K562 (cell line): ENCODE data around the gene SKIC3. TPM values are rescaled to one million over a fixed set of nuclear protein-coding genes. Genes with fewer than 3 reads are reported as not detected.

Experiments used
- ATAC-seq: fragments of 200-7000 bp; cut with Tn5 transposase; 3 replicates; pipeline ENCODE4 v1.9.1; 2020; ENCODE audit warnings: moderate library complexity
- Bru-seq: library from RNA; stranded (reverse); fragments of 400-500 nt; gene quantifications from one replicate; lab custom pipeline; 2021; lab: Mats Ljungman, UMichigan
- BruChase-seq, 2 experiments: library from RNA; stranded (reverse); fragments of 400-500 nt; gene quantifications; one replicate each; lab custom pipeline; 2021; lab: Mats Ljungman, UMichigan
- BruUV-seq: library from RNA; stranded (reverse); fragments of 400-500 nt; replicated peaks from 2 replicates; lab custom pipeline; 2021; lab: Mats Ljungman, UMichigan
- CTCF ChIA-PET: fragments of 300-600 bp; formaldehyde crosslinking; extraction: SDS; loops from one replicate; lab custom pipeline; 2021; ENCODE audit warnings: low intra/inter-chr PET ratio; lab: Yijun Ruan, JAX
- POLR2A ChIA-PET: fragments of 300-600, 350-650 bp; sonication (Branson Sonifier 250); formaldehyde crosslinking; extraction: SDS; loops from one replicate; lab custom pipeline; 2021; ENCODE audit warnings: antibody characterized with exemption, inconsistent platforms; lab: Yijun Ruan, JAX
- DNase-seq, 4 experiments: peaks; one replicate each; pipeline versions ENCODE4 v3.0.0 to v3.0.0-alpha.2; 2011 to 2018; ENCODE audit warnings: low spot score in 3 of 4, mixed read lengths in 3 of 4; ENCODE audit errors: extremely low read depth in 1 of 4
- FAIRE-seq: peaks from 2 replicates; lab custom pipeline; 2011; peaks lifted over from hg19 to GRCh38; lab: Jason Lieb, UNC
- H2AFZ ChIP-seq: 2 replicates; pipeline ENCODE4 v1.6.0; 2011; ENCODE audit warnings: low read depth, low read length, control low read depth, inconsistent platforms
- H3K27ac ChIP-seq: fragments of 200-600 bp; 3 replicates; pipeline ENCODE4 v1.8.0; 2011; ENCODE audit warnings: low read depth, mild to moderate bottlenecking, control low read depth, inconsistent platforms, low read length, moderate library complexity, mixed read lengths; ENCODE audit errors: extremely low read depth
- H3K27me3 ChIP-seq, 2 experiments: fragments of 300-600 bp in 1 of 2; 2 replicates in 1 of 2; 3 replicates in 1 of 2; pipeline versions ENCODE4 v1.6.0 to v1.8.0; 2011; ENCODE audit warnings: inconsistent platforms in 2 of 2, low read length in 2 of 2, mild to moderate bottlenecking in 1 of 2, mixed read lengths in 1 of 2, moderate library complexity in 1 of 2; ENCODE audit not compliant: control insufficient read depth in 2 of 2, insufficient read depth in 2 of 2
- H3K36me3 ChIP-seq: fragments of 300-600 bp; 3 replicates; pipeline ENCODE4 v1.8.0; 2011; ENCODE audit warnings: mild to moderate bottlenecking, low read length, inconsistent platforms; ENCODE audit not compliant: control insufficient read depth, insufficient read depth
- H3K4me1 ChIP-seq, 2 experiments: fragments of 200-600 bp in 1 of 2; replicated peaks in 1 of 2; 2 replicates in 1 of 2; 3 replicates in 1 of 2; pipeline versions ENCODE4 v1.5.1 to v1.8.0; 2011; ENCODE audit warnings: inconsistent platforms in 2 of 2, low read length in 2 of 2, mild to moderate bottlenecking in 1 of 2, mixed read lengths in 1 of 2, moderate library complexity in 1 of 2; ENCODE audit not compliant: control insufficient read depth in 2 of 2, insufficient read depth in 2 of 2
- H3K4me2 ChIP-seq: 2 replicates; pipeline ENCODE4 v1.6.1; 2011; ENCODE audit warnings: low read length, control low read depth, inconsistent platforms, mixed read lengths; ENCODE audit not compliant: insufficient read depth
- H3K4me3 ChIP-seq: fragments of 200-600 bp; sonication (generic), shearing (Covaris generic); 2 replicates; pipeline ENCODE4 v1.5.1; 2016; ENCODE audit warnings: control low read depth, inconsistent platforms
- H3K79me2 ChIP-seq: fragments of 200-600 bp; 3 replicates; pipeline ENCODE4 v1.8.0; 2011; ENCODE audit warnings: low read length, inconsistent platforms; ENCODE audit not compliant: control insufficient read depth, insufficient read depth
- H3K9ac ChIP-seq, 2 experiments: 2 replicates each; pipeline versions ENCODE4 v1.6.0 to v1.6.1; 2011; ENCODE audit warnings: low read depth in 2 of 2, low read length in 2 of 2, control low read depth in 1 of 2, inconsistent platforms in 1 of 2, mild to moderate bottlenecking in 1 of 2, mixed read lengths in 1 of 2; ENCODE audit not compliant: insufficient read depth in 1 of 2
- H3K9me1 ChIP-seq: one replicate; pipeline ENCODE4 v1.6.0; 2011; ENCODE audit warnings: inconsistent platforms, mild to moderate bottlenecking, low read length, moderate library complexity; ENCODE audit not compliant: control insufficient read depth, insufficient read depth
- H3K9me3 ChIP-seq: replicated peaks from 2 replicates; pipeline ENCODE4 v1.5.1; 2011; ENCODE audit warnings: low read depth, low read length, inconsistent platforms; ENCODE audit not compliant: control insufficient read depth, insufficient read depth
- H4K20me1 ChIP-seq: replicated peaks from 2 replicates; pipeline ENCODE4 v1.6.1; 2011; ENCODE audit warnings: low read length, inconsistent platforms, mixed read lengths; ENCODE audit not compliant: control insufficient read depth, insufficient read depth
- CCNT2 ChIP-seq: IDR thresholded peaks from 2 replicates; pipeline ENCODE4 v1.6.1; 2011; ENCODE audit warnings: borderline replicate concordance, low read depth, mild to moderate bottlenecking, moderate library complexity, mixed read lengths, low read length; ENCODE audit not compliant: insufficient read length; ENCODE audit errors: extremely low read depth
- HLTF ChIP-seq: fragments of 450-650 bp; IDR thresholded peaks from 2 replicates; pipeline ENCODE4 v1.6.1; 2016
- HMGN3 ChIP-seq: IDR thresholded peaks from 2 replicates; pipeline ENCODE4 v1.6.1; 2011; ENCODE audit warnings: borderline replicate concordance, low read depth, mild to moderate bottlenecking, mixed read lengths, low read length; ENCODE audit not compliant: insufficient read length; ENCODE audit errors: extremely low read depth
- MIER1 ChIP-seq: fragments of 450-650 bp; IDR thresholded peaks from 2 replicates; pipeline ENCODE4 v1.6.1; 2016; ENCODE audit warnings: antibody characterized with exemption, mild to moderate bottlenecking, low read depth
- NR1H2 ChIP-seq: sonication (generic); formaldehyde crosslinking; IDR thresholded peaks from 2 replicates; pipeline ENCODE4 v1.4.0; 2020; ENCODE audit warnings: mild to moderate bottlenecking, missing genetic modification reagents
- PML ChIP-seq: IDR thresholded peaks from 2 replicates; pipeline ENCODE4 v1.6.1; 2012; ENCODE audit warnings: low read length, inconsistent platforms
- RUNX1 ChIP-seq: sonication (generic); IDR thresholded peaks from 2 replicates; pipeline ENCODE4 v1.6.1; 2016; ENCODE audit warnings: antibody characterized with exemption, low read depth
- SMARCA4 ChIP-seq: fragments of 450-650 bp; IDR thresholded peaks from 2 replicates; pipeline ENCODE4 v1.6.1; 2016
- TAL1 ChIP-seq: fragments of 450-650 bp; IDR thresholded peaks from 2 replicates; pipeline ENCODE4 v1.6.1; 2016; ENCODE audit warnings: mild to moderate bottlenecking
- ZNF589 ChIP-seq: fragments of 200-800 bp; sonication (Bioruptor generic); IDR thresholded peaks from 2 replicates; pipeline ENCODE4 v1.6.1; 2016; ENCODE audit warnings: low read depth, missing genetic modification characterization, missing compliant biosample characterization
- ZNF830 ChIP-seq: fragments of 250-450 bp; sonication (Bioruptor Pico); IDR thresholded peaks from 2 replicates; pipeline ENCODE4 v1.5.0; 2021; ENCODE audit warnings: mild to moderate bottlenecking
- WGBS: fragments of 100-300 bp; shearing (Covaris generic); methylation state at CpG from one replicate; pipeline ENCODE4 v1.1.6; 2016; ENCODE audit warnings: low coverage, mixed read lengths; ENCODE audit not compliant: insufficient coverage; ENCODE audit errors: missing lambda C conversion rate; 5-methylcytosine and 5-hydroxymethylcytosine counted together
- in situ Hi-C: fragments of 300-500 bp; cut with MboI; formaldehyde crosslinking; loops from 4 replicates; pipeline ENCODE4 v1.15.0; 2018; ENCODE audit warnings: inconsistent platforms, mixed read lengths
- intact Hi-C: fragments of 100-400 bp; cut with micrococcal nuclease; formaldehyde crosslinking; loops from 2 replicates; pipeline ENCODE4 v1.14.2; 2022
- long read RNA-seq, 3 experiments: library from polyadenylated mRNA in 2 of 3; library from RNA in 1 of 3; unstranded in 2 of 3; stranded (forward) in 1 of 3; transcript quantifications; one replicate each; pipeline ENCODE4 v2.0.0, GENCODE V29; 2019 to 2022
- polyA minus RNA-seq, 3 experiments: library from RNA; depleted of rRNA, polyadenylated mRNA; stranded (reverse); fragments of >200 nt; gene quantifications; 2 replicates each; pipeline ENCODE4 v1.2.3, GENCODE V29; 2011
- polyA plus RNA-seq, 8 experiments: library from polyadenylated mRNA; depleted of rRNA in 4 of 8; stranded (reverse) in 5 of 8; unstranded in 3 of 8; fragments of >200 nt; fragmentation: Nextera tagmentation in 2 of 8; fragmentation: Illumina TruSeq in 1 of 8; extraction: Ambion mirVana in 2 of 8; extraction: Trizol in 1 of 8; gene quantifications; 2 replicates each; pipeline versions ENCODE4 v1.2.1 to v1.2.3, GENCODE V29; 2011 to 2014; ENCODE audit warnings: inconsistent platforms in 1 of 8, missing spikeins in 1 of 8
- total RNA-seq, 7 experiments: library from RNA; depleted of rRNA in 6 of 7; stranded (reverse); fragments of >200 nt in 6 of 7; fragmentation: Illumina TruSeq in 2 of 7; extraction: Trizol in 2 of 7; gene quantifications; 2 replicates each; pipeline versions ENCODE4 v1.2.1 to v1.2.3, GENCODE V29; 2011 to 2021; ENCODE audit warnings: low replicate concordance in 1 of 7
- TF ChIP-seq, protein P1 (sequence below): sonication (generic); formaldehyde crosslinking; IDR thresholded peaks from 2 replicates; pipeline ENCODE4 v1.8.1; 2023; ENCODE audit warnings: mild to moderate bottlenecking, missing genetic modification reagents
- TF ChIP-seq, protein P2 (sequence below): sonication (generic); formaldehyde crosslinking; IDR thresholded peaks from 2 replicates; pipeline ENCODE4 v1.9.0; 2022; ENCODE audit warnings: mild to moderate bottlenecking, missing genetic modification reagents

SKIC3 gene
- total RNA-seq (2011; cell fraction: chromatin; rRNA removed; ENCODE audit: low replicate concordance): 52.7 and 299 TPM in 2 replicates
- total RNA-seq (2011; cell fraction: nucleolus; rRNA removed): 21.8 and 35.8 TPM in 2 replicates
- total RNA-seq (2011; cell fraction: nucleoplasm; rRNA removed): 65.2 and 78.6 TPM in 2 replicates
- total RNA-seq (2014; rRNA removed) (37.7 and 38.1 TPM in 2 replicates), total RNA-seq (2014; rRNA removed; fragmentation: Illumina TruSeq; extraction: Trizol) (65.7 and 78.5 TPM in 2 replicates), total RNA-seq (2015; rRNA removed; fragmentation: Illumina TruSeq; extraction: Trizol) (62.2 and 63.9 TPM in 2 replicates), total RNA-seq (2021) (54.0 and 54.4 TPM in 2 replicates), polyA plus RNA-seq (2011; rRNA removed) (65.9 and 72.4 TPM in 2 replicates), polyA plus RNA-seq (2014; fragmentation: Illumina TruSeq; extraction: Trizol) (33.8 and 37.6 TPM in 2 replicates), polyA plus RNA-seq (2014; fragmentation: Nextera tagmentation; extraction: Ambion mirVana) (10 to 100 TPM; 35.1 to 44.1 TPM), polyA plus RNA-seq (2014; rRNA removed) (29.4 and 30.7 TPM in 2 replicates), polyA minus RNA-seq (2011; rRNA and poly(A)+ RNA removed) (177 and 186 TPM in 2 replicates), Bru-seq, nascent RNA (percentile 82 among the genes with signal in this experiment), BruChase-seq, experiment 1, labeled RNA remaining after a 2-hour chase (percentile 85 among the genes with signal in this experiment), BruChase-seq, experiment 2, labeled RNA remaining after a 6-hour chase (percentile 87 among the genes with signal in this experiment)
- 8.7 and 18.9 TPM in 2 replicates for polyA plus RNA-seq (2011; cell fraction: cytosol; rRNA removed)
- 45.8 and 107 TPM in 2 replicates for polyA plus RNA-seq (2011; cell fraction: nucleus; rRNA removed)
- polyA plus RNA-seq (2012): 27.8 and 38.9 TPM in 2 replicates
- polyA minus RNA-seq (2011; cell fraction: cytosol; rRNA and poly(A)+ RNA removed): 30.2 and 42.8 TPM in 2 replicates
- 66.2 and 144 TPM in 2 replicates for polyA minus RNA-seq (2011; cell fraction: nucleus; rRNA and poly(A)+ RNA removed)
- long read RNA-seq, experiment 1, full-length matches to known transcripts: 38 of 152 reads
- long read RNA-seq, experiment 1, partial matches to known transcripts: 97 of 152 reads
- long read RNA-seq, experiment 1, other reads (novel, unspliced or antisense): 17 of 152 reads
- long read RNA-seq, experiment 2, full-length matches to known transcripts: 3 of 22 reads
- long read RNA-seq, experiment 2, partial matches to known transcripts: 2 of 22 reads
- long read RNA-seq, experiment 2, other reads (novel, unspliced or antisense): 17 of 22 reads
- long read RNA-seq, experiment 3, partial matches to known transcripts: 18 of 19 reads
- long read RNA-seq, experiment 3, other reads (novel, unspliced or antisense): 0 of 19 reads

DNA sequence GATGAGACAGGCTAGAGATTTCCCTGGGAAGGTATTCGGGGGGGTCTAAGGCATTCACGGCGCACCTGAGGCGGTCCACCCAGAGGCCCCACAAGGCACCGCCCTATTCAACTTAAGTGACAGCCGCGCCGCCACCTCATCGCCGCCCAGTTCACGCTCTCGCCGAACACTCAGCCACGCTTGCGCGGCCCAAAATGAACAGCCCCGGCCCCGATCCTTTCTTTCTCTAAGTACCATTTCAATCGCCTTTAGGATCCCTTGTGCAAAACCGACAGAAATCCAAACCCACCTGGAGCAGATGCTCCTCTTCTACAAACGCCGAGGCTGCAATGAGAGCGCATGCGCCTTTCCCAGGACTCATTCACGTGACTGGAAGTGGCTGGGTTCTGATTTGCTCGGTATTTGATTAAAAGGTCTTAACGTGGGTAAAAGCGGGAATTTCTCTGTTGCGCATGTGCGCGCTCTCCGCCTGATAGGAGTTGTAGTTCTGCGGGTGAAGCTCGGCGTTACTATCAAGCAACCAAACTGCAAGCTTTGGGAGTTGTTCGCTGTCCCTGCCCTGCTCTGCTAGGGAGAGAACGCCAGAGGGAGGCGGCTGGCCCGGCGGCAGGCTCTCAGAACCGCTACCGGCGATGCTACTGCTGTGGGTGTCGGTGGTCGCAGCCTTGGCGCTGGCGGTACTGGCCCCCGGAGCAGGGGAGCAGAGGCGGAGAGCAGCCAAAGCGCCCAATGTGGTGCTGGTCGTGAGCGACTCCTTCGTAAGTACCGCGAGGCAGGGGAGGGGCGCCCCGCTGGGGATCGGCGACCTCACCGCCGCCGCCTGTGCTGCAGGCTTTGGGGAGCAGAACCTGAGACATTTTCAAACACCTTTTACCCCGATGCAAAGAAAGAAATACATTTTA lies at the start of gene SKIC3, which contains the start of gene ARSK:
Gene SKIC3 (minus strand): TSS at position 331 of the 902 bp plus-strand sequence. CDS start 7,827 bp downstream, outside the sequence.
Gene ARSK (plus strand): TSS at position 455 of the 902 bp plus-strand sequence. CDS start 178 bp downstream, at position 633.
- peaks cover 7 to 15% of the 10 kb centered on the region in 2 experiments; a peak in 4 of 5 replicates for H3K4me1 ChIP-seq
- in situ Hi-C loops: no loop called here
- intact Hi-C loops: loop anchor here (1.0 to 10.0 kb wide), 3 partner anchors 91 to 290 kb away; partner anchors contain the start of gene RFESD
- peaks cover 16% of the 10 kb centered on the region; the same call in 2 of the 3 replicates for H3K36me3 ChIP-seq
- no peaks in the 10 kb centered on the region for H4K20me1 ChIP-seq
- no peaks in the 10 kb centered on the region for H3K9me3 ChIP-seq
- TSS peak; percentile 59 for BruUV-seq
- ATAC-seq (peak; percentile 92), FAIRE-seq (peak; percentile 98), DNase-seq (peak; percentile 86 to 98 (median 92))
- no peaks in the 10 kb centered on the region for H3K27me3 ChIP-seq
- H3K9ac ChIP-seq: peak within 1 kb of the TSS; percentile 79 to 94
- H3K79me2 ChIP-seq: peaks cover 52% of the 10 kb centered on the region
- H3K27ac ChIP-seq: peak within 1 kb of the TSS; percentile 84
- ChIA-PET POLR2A (interaction anchor here (0.6 to 1.6 kb wide), 9 partner anchors 9 to 371 kb away, joined by 3 to 9 read pairs (median 4); no protein-coding TSS in a partner anchor), CTCF (interaction anchor here (0.7 to 1.2 kb wide), 2 partner anchors 90 to 202 kb away, joined by 3 to 4 read pairs; no protein-coding TSS in a partner anchor)
- peak within 1 kb of the TSS; percentile 97 for H3K4me2 ChIP-seq
- H2AFZ ChIP-seq: peak within 1 kb of the TSS; percentile 97
- WGBS: under 1% methylated on average over 61 of the region's 63 CpGs
- peak within 1 kb of the TSS; percentile 66 for H3K4me3 ChIP-seq
- H3K9me1 ChIP-seq: no peaks in the 10 kb centered on the region
- 0 out of 2 replicates have a peak, but pooled peaks have one; percentile 42 for TF ChIP-seq ZNF589 (CRISPR knock-in tag)
- no peak for TF ChIP-seq RUNX1
- 0 out of 2 replicates have a peak, but pooled peaks have one; percentile 32 for TF ChIP-seq HLTF
- peak; percentile 29; the same call in 1 of the 2 replicates for TF ChIP-seq PML
- TF ChIP-seq ZNF830 (CRISPR knock-in tag): no peak
- no peak for TF ChIP-seq TAL1
- no peak; the same call in 1 of the 2 replicates for TF ChIP-seq MIER1
- TF ChIP-seq, protein P1, sequence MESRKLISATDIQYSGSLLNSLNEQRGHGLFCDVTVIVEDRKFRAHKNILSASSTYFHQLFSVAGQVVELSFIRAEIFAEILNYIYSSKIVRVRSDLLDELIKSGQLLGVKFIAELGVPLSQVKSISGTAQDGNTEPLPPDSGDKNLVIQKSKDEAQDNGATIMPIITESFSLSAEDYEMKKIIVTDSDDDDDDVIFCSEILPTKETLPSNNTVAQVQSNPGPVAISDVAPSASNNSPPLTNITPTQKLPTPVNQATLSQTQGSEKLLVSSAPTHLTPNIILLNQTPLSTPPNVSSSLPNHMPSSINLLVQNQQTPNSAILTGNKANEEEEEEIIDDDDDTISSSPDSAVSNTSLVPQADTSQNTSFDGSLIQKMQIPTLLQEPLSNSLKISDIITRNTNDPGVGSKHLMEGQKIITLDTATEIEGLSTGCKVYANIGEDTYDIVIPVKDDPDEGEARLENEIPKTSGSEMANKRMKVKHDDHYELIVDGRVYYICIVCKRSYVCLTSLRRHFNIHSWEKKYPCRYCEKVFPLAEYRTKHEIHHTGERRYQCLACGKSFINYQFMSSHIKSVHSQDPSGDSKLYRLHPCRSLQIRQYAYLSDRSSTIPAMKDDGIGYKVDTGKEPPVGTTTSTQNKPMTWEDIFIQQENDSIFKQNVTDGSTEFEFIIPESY (CRISPR knock-in tag): peak; percentile 67
- peak; percentile 12; the same call in 1 of the 2 replicates for TF ChIP-seq SMARCA4
- TF ChIP-seq CCNT2: peak; percentile 58
- peak; percentile 64 for TF ChIP-seq HMGN3
- peak; percentile 82; the same call in 1 of the 2 replicates for TF ChIP-seq NR1H2 (CRISPR knock-in tag)
- TF ChIP-seq, protein P2, sequence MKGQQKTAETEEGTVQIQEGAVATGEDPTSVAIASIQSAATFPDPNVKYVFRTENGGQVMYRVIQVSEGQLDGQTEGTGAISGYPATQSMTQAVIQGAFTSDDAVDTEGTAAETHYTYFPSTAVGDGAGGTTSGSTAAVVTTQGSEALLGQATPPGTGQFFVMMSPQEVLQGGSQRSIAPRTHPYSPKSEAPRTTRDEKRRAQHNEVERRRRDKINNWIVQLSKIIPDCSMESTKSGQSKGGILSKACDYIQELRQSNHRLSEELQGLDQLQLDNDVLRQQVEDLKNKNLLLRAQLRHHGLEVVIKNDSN (CRISPR knock-in tag): peak; percentile 97
